PC-9 (cell line): ENCODE results near the gene ZNF45.

Experiments
- EZH2 ChIP-seq: fragments of 200-600 bp; sonication (generic); IDR thresholded peaks from 2 replicates; pipeline ENCODE4 v1.8.0; 2017; ENCODE audit warnings: antibody characterized with exemption, low read depth
- TF ChIP-seq, protein P1 (sequence below): fragments of 200-600 bp; sonication (generic); conservative IDR thresholded peaks from 2 replicates; pipeline ENCODE4 v1.6.1; 2017; ENCODE audit warnings: mixed run types, antibody characterized with exemption, mild to moderate bottlenecking, moderate library complexity

GRCh38 chr19:43883864-43884263 is 51.2 kb downstream of the ZNF45 start, which contains the start of gene ZNF404:
- TF ChIP-seq, protein P1, sequence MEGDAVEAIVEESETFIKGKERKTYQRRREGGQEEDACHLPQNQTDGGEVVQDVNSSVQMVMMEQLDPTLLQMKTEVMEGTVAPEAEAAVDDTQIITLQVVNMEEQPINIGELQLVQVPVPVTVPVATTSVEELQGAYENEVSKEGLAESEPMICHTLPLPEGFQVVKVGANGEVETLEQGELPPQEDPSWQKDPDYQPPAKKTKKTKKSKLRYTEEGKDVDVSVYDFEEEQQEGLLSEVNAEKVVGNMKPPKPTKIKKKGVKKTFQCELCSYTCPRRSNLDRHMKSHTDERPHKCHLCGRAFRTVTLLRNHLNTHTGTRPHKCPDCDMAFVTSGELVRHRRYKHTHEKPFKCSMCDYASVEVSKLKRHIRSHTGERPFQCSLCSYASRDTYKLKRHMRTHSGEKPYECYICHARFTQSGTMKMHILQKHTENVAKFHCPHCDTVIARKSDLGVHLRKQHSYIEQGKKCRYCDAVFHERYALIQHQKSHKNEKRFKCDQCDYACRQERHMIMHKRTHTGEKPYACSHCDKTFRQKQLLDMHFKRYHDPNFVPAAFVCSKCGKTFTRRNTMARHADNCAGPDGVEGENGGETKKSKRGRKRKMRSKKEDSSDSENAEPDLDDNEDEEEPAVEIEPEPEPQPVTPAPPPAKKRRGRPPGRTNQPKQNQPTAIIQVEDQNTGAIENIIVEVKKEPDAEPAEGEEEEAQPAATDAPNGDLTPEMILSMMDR: no peak
- TF ChIP-seq EZH2: no peak
